GM18520 (cell line): ENCODE measurements around the gene SGCA.

ENCODE experiments used
- ATAC-seq: cut with Tn5 transposase; IDR thresholded peaks from one replicate; pipeline ENCODE4 v1.9.1; 2021; ENCODE audit not compliant: unreplicated experiment

SGCA gene

GRCh38 chr17:50221266-50221863 lies 55.6 kb downstream of the SGCA start:
- no peak for ATAC-seq

GRCh38 chr17:50221864-50222545 lies 56.2 kb downstream of the SGCA start:
- ATAC-seq: no peak

- no peak for ATAC-seq
These were observed 57.1 kb downstream of the SGCA start for GRCh38 chr17:50222922-50223321.
